Measurements from ENCODE around the gene TRAF7.

- no peak for TF ChIP-seq CTCF (IDR thresholded peaks at IDR 0.05; ENCODE audit: borderline replicate concordance, extremely low read depth, low read length, poor library complexity, severe bottlenecking)
- no peak for TF ChIP-seq EZH2 (IDR thresholded peaks at IDR 0.05; ENCODE audit: borderline replicate concordance, low read depth, low read length, severe bottlenecking)
Observed at GRCh38 chr16:2180962-2181923, 25.7 kb downstream of the TRAF7 start.

Data from DND-41 (cell line).